A549 (cell line): ENCODE measurements around the gene COL11A2. TPM values are rescaled to one million over a fixed set of nuclear protein-coding genes. Genes with fewer than 3 reads are reported as not detected.

Source experiments
- ATAC-seq, 2 experiments: fragments of 200-7000 bp in 1 of 2; fragments of >200 bp in 1 of 2; cut with Nextera tagmentation in 1 of 2; cut with Tn5 transposase in 1 of 2; 3 replicates each; pipeline versions ENCODE4 v1.8.0 to v1.9.1; 2018 to 2020; ENCODE audit warnings: mild to moderate bottlenecking in 1 of 2, moderate library complexity in 1 of 2
- CTCF ChIA-PET: fragments of 300-600 bp; sonication (Branson Sonifier 250); formaldehyde crosslinking; extraction: SDS; loops from one replicate; lab custom pipeline; 2021; ENCODE audit warnings: antibody characterized with exemption, inconsistent platforms; lab: Yijun Ruan, JAX
- POLR2A ChIA-PET: fragments of 350-600 bp; formaldehyde crosslinking; extraction: SDS; loops from one replicate; lab custom pipeline; 2021; ENCODE audit warnings: antibody characterized with exemption, inconsistent platforms; lab: Yijun Ruan, JAX
- DNase-seq, 2 experiments: peaks; one replicate each; pipeline versions ENCODE4 v3.0.0 to v3.0.0-alpha.2; 2011 to 2016; ENCODE audit warnings: low read depth in 1 of 2, low spot score in 1 of 2
- FAIRE-seq: peaks from 2 replicates; lab custom pipeline; 2011; peaks lifted over from hg19 to GRCh38; lab: Jason Lieb, UNC
- H3K27ac ChIP-seq, 2 experiments: fragments of >200 bp; sonication (Bioruptor Twin); formaldehyde crosslinking; 3 replicates each; pipeline ENCODE4 v1.5.1; 2016 to 2017
- H3K4me1 ChIP-seq: fragments of >200 bp; sonication (Bioruptor Twin); formaldehyde crosslinking; 3 replicates; pipeline ENCODE4 v1.6.1; 2016
- H3K4me2 ChIP-seq: fragments of >200 bp; sonication (Bioruptor Twin); formaldehyde crosslinking; 3 replicates; pipeline ENCODE4 v1.6.1; 2016
- H3K4me3 ChIP-seq: fragments of >200 bp; sonication (Bioruptor Twin); formaldehyde crosslinking; 3 replicates; pipeline ENCODE4 v1.5.1; 2016
- H3K9me3 ChIP-seq: fragments of >200 bp; sonication (Bioruptor Twin); formaldehyde crosslinking; 3 replicates; pipeline ENCODE4 v1.6.1; 2016
- CEBPB ChIP-seq, 2 experiments: fragments of >200 bp in 1 of 2; sonication (Bioruptor Twin) in 1 of 2; formaldehyde crosslinking in 1 of 2; IDR thresholded peaks; 2 replicates each; pipeline ENCODE4 v1.6.1; 2012 to 2016
- CHD2 ChIP-seq: fragments of 150-350 bp; IDR thresholded peaks from 2 replicates; pipeline ENCODE4 v1.6.1; 2014; ENCODE audit warnings: low read length; ENCODE audit not compliant: partially characterized antibody
- EP300 ChIP-seq, 2 experiments: fragments of >200 bp; sonication (Bioruptor Twin); formaldehyde crosslinking; IDR thresholded peaks; 2 replicates in 1 of 2; 3 replicates in 1 of 2; pipeline ENCODE4 v1.6.1; 2016 to 2017
- ESRRA ChIP-seq: fragments of 150-350 bp; IDR thresholded peaks from 2 replicates; pipeline ENCODE4 v1.6.1; 2014; ENCODE audit warnings: mild to moderate bottlenecking, low read length, borderline replicate concordance
- GATA3 ChIP-seq: IDR thresholded peaks from 2 replicates; pipeline ENCODE4 v1.6.1; 2012; ENCODE audit warnings: borderline replicate concordance
- JUNB ChIP-seq: fragments of >200 bp; sonication (Bioruptor Twin); formaldehyde crosslinking; IDR thresholded peaks from 2 replicates; pipeline ENCODE4 v1.6.1; 2016
- KDM5A ChIP-seq: fragments of 200-600 bp; sonication (generic); IDR thresholded peaks from 2 replicates; pipeline ENCODE4 v1.6.1; 2016; ENCODE audit warnings: antibody characterized with exemption, mild to moderate bottlenecking
- MAZ ChIP-seq: fragments of 150-350 bp; IDR thresholded peaks from 2 replicates; pipeline ENCODE4 v1.6.1; 2014; ENCODE audit warnings: antibody characterized with exemption, low read depth, low read length, borderline replicate concordance
- PHF8 ChIP-seq: fragments of 200-600 bp; sonication (generic); IDR thresholded peaks from 2 replicates; pipeline ENCODE4 v1.6.1; 2016; ENCODE audit warnings: low read depth, mild to moderate bottlenecking, antibody characterized with exemption, moderate library complexity, borderline replicate concordance
- POLR2A ChIP-seq: IDR thresholded peaks from 2 replicates; pipeline ENCODE4 v1.6.1; 2012; ENCODE audit warnings: mild to moderate bottlenecking, low read length
- RNF2 ChIP-seq: fragments of 200-600 bp; sonication (generic); IDR thresholded peaks from 2 replicates; pipeline ENCODE4 v1.6.1; 2016; ENCODE audit warnings: low read depth, mild to moderate bottlenecking, antibody characterized with exemption, moderate library complexity, borderline replicate concordance
- SREBF2 ChIP-seq: fragments of 450-650 bp; IDR thresholded peaks from 2 replicates; pipeline ENCODE4 v1.6.1; 2014; ENCODE audit warnings: mild to moderate bottlenecking, moderate library complexity
- TFCP2L1 ChIP-seq: fragments of 250-450 bp; sonication (Bioruptor Pico); IDR thresholded peaks from 2 replicates; pipeline ENCODE4 v1.5.0; 2021; ENCODE audit warnings: mild to moderate bottlenecking
- TP53 ChIP-seq: fragments of 250-450 bp; sonication (Bioruptor Pico); IDR thresholded peaks from 2 replicates; pipeline ENCODE4 v1.5.0; 2021; ENCODE audit warnings: mild to moderate bottlenecking, moderate library complexity
- ZC3H11A ChIP-seq: fragments of 450-650 bp; IDR thresholded peaks from 2 replicates; pipeline ENCODE4 v1.6.1; 2014; ENCODE audit warnings: antibody characterized with exemption, mild to moderate bottlenecking
- ZSCAN20 ChIP-seq: fragments of 250-450 bp; sonication (Bioruptor Pico); IDR thresholded peaks from 2 replicates; pipeline ENCODE4 v1.8.0; 2022; ENCODE audit warnings: mild to moderate bottlenecking, moderate library complexity
- WGBS: methylation state at CpG from one replicate; pipeline ENCODE4 v1.1.6; 2017; ENCODE audit errors: missing lambda C conversion rate; 5-methylcytosine and 5-hydroxymethylcytosine counted together
- polyA plus RNA-seq, 4 experiments: library from polyadenylated mRNA; depleted of rRNA in 3 of 4; stranded (reverse); fragments of >200 nt; fragmentation: RNase III in 1 of 4; extraction: RNeasy Plus Mini Kit Qiagen cat#74134 plus additional on column Dnase treatment in 1 of 4; gene quantifications; 2 replicates in 3 of 4; 3 replicates in 1 of 4; pipeline ENCODE4 v1.2.3, GENCODE V29; 2011 to 2017
- TF ChIP-seq, protein P1 (sequence below): fragments of >200 bp; sonication (Bioruptor Twin); formaldehyde crosslinking; IDR thresholded peaks from 3 replicates; pipeline ENCODE4 v1.6.1; 2016
- TF ChIP-seq, protein P2 (sequence below): fragments of 250-450 bp; sonication (Bioruptor Pico); IDR thresholded peaks from 2 replicates; pipeline ENCODE4 v1.5.0; 2020; ENCODE audit warnings: low read depth, mild to moderate bottlenecking, moderate library complexity
- TF ChIP-seq, protein P3 (sequence below): IDR thresholded peaks from 2 replicates; pipeline ENCODE4 v1.6.1; 2012
- TF ChIP-seq, protein P4 (sequence below): fragments of 250-450 bp; sonication (Bioruptor Pico); IDR thresholded peaks from 2 replicates; pipeline ENCODE4 v1.5.0; 2021; ENCODE audit warnings: mild to moderate bottlenecking, moderate library complexity, borderline replicate concordance
- TF ChIP-seq, protein P5 (sequence below): fragments of >200 bp; sonication (Bioruptor Twin); formaldehyde crosslinking; IDR thresholded peaks from 3 replicates; pipeline ENCODE4 v1.5.1; 2016
- TF ChIP-seq, protein P6 (sequence below): fragments of 450-650 bp; IDR thresholded peaks from 2 replicates; pipeline ENCODE4 v1.6.1; 2014; ENCODE audit warnings: antibody characterized with exemption

COL11A2 gene
- polyA plus RNA-seq, 2 of the 4 experiments (the other 2 are of a cell fraction) = 0.66 to 1.3 TPM

DNA sequence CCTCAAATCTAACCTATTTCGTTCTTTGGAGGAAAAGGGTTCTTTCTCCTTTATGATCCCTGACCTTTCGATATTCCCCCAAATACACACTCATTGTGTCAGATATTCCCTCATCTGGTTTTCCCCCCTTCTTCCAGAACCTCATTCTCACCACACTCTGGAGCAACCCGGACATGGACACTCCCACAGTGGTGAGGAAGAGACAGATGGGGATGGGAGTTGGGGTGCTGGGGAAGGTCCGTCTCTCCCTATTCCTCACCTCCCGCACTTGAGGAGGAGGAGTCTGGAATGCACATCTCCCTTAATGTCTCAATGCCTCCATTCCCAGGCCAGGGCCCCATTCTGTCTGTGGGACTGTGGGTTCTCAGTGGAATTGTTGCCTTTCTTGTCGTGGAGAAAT lies 9.7 kb upstream of the COL11A2 start:
- WGBS = 93% methylated on average over 6 of the region's 6 CpGs
- no peak for DNase-seq
- peak overlapping the region; percentile 98 for H3K4me3 ChIP-seq
- no peaks in the 10 kb centered on the region for H3K9me3 ChIP-seq
- POLR2A ChIA-PET = no interaction called here
- no peak for ATAC-seq
- peak overlapping the region; percentile 97 for H3K4me2 ChIP-seq
- TF ChIP-seq TFCP2L1 (CRISPR knock-in tag) (no peak), JUNB (no peak), RNF2 (no peak), ZSCAN20 (CRISPR knock-in tag) (no peak)
- TF ChIP-seq, protein P1, sequence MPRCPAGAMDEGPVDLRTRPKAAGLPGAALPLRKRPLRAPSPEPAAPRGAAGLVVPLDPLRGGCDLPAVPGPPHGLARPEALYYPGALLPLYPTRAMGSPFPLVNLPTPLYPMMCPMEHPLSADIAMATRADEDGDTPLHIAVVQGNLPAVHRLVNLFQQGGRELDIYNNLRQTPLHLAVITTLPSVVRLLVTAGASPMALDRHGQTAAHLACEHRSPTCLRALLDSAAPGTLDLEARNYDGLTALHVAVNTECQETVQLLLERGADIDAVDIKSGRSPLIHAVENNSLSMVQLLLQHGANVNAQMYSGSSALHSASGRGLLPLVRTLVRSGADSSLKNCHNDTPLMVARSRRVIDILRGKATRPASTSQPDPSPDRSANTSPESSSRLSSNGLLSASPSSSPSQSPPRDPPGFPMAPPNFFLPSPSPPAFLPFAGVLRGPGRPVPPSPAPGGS = no peak
- TF ChIP-seq, all 56 proteins: peak for 0
- Histone ChIP-seq H3K27ac (no peak overlapping the region), H3K4me1 (peaks cover 46% of the 10 kb centered on the region)
- FAIRE-seq = no peak
- CTCF ChIA-PET = interaction anchor here (1.0 kb wide), 1 partner anchor 46 kb away, joined by 3 read pairs; no protein-coding TSS in a partner anchor

DNA sequence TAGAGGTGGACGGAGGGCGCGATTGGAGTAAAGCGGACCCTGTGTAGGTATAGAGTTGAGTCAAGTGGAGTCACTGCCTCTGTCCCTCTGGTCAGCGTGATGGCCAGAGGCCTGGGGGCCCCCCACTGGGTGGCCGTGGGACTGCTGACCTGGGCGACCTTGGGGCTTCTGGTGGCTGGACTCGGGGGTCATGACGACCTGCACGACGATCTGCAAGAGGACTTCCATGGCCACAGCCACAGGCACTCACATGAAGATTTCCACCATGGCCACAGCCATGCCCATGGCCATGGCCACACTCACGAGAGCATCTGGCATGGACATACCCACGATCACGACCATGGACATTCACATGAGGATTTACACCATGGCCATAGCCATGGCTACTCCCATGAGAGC lies 8.9 kb upstream of the COL11A2 start:
- TF ChIP-seq KDM5A = peak; percentile 5; the same call in 1 of the 2 replicates
- TF ChIP-seq GATA3 = no peak
- FAIRE-seq = no peak
- H3K4me3 ChIP-seq = peak overlapping the region; percentile 98
- DNase-seq = no peak
- POLR2A ChIA-PET = no interaction called here
- 3% methylated on average over 11 of the region's 14 CpGs for WGBS
- H3K4me2 ChIP-seq = peak overlapping the region; percentile 97
- H3K4me1 ChIP-seq = peaks cover 38% of the 10 kb centered on the region
- H3K27ac ChIP-seq = peak overlapping the region; percentile 97 to 100
- CTCF ChIA-PET = interaction anchor here (0.6 kb wide), 1 partner anchor 21 kb away, joined by 3 read pairs; no protein-coding TSS in a partner anchor
- H3K9me3 ChIP-seq = no peaks in the 10 kb centered on the region
- no peak for ATAC-seq

DNA sequence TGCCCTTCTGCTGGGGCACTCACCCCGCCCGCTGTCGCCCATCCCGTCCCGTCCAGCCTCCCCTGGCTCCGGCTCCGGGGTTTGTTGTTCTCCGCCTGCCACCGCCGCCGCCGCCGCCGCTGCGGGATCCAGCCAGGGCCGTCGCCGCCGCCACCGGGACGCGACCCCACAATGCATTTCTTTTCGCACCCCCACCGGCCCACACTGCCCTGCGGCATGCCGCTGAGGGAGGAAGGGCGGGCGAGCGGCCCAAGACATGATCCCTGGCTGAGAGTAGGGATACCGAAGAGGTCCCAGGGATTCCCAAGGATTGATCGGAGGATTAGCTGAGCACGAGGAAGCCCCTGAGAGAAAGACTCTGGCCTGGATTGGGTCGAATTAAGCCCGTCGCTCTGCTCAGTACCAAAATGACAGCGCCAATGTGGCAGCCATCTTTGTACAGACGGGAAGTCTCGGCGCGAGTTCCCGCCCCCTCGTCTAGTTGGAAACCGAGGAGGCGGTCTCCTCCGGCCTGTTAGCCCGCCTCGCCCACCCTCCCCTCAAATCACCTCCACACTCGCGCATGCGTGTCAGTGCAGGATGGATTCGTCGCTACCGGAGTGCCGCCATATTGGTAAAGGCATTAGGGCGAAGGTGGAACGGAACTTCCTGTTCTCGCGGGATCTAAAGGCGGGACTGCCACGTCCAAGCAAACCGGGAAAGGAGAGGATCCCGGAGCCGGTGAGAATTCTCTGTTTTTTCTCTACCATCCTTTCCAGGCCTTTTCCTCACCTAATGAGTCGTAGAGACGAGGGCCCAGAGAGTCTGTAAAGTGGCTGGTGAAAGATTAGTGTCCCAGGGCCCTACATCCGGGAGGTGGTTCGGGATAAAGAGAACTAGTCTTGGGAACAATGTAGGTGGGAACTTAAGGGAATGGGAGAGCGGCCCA lies 8.2 kb upstream of the COL11A2 start, which contains the start of the genes RXRB and SLC39A7:
Gene RXRB, minus strand, starts transcription at position 447 of the 928 bp plus-strand sequence. Its CDS starts 189 bp downstream, at position 258.
Gene SLC39A7, plus strand, starts transcription at position 649 of the 928 bp plus-strand sequence. CDS start 379 bp downstream, outside the sequence.
- no peak for FAIRE-seq
- peak within 1 kb of the TSS; percentile 99 for H3K4me2 ChIP-seq
- peak; percentile 60 to 76 for ATAC-seq
- DNase-seq = peak; percentile 89 to 98
- ChIA-PET POLR2A (interaction anchor here (1.5 kb wide), 1 partner anchor 229 kb away, joined by 4 read pairs; no protein-coding TSS in a partner anchor), CTCF (no interaction called here)
- WGBS = 2% methylated on average over 18 of the region's 68 CpGs
- peak within 1 kb of the TSS; percentile 97 to 100 for H3K27ac ChIP-seq
- H3K4me1 ChIP-seq = peaks cover 32% of the 10 kb centered on the region
- H3K9me3 ChIP-seq = no peaks in the 10 kb centered on the region
- peak within 1 kb of the TSS; percentile 98 for H3K4me3 ChIP-seq
- 0 out of 2 replicates have a peak, but pooled peaks have one; percentile 25 for TF ChIP-seq PHF8
- no peak for TF ChIP-seq SREBF2
- no peak; the same call in 1 of the 2 replicates for TF ChIP-seq GATA3
- TF ChIP-seq CHD2 = peak; percentile 95
- no peak for TF ChIP-seq EP300 (IDR thresholded peaks at IDR 0.05)
- no peak for TF ChIP-seq CEBPB (IDR thresholded peaks at IDR 0.05)
- TF ChIP-seq, protein P2, sequence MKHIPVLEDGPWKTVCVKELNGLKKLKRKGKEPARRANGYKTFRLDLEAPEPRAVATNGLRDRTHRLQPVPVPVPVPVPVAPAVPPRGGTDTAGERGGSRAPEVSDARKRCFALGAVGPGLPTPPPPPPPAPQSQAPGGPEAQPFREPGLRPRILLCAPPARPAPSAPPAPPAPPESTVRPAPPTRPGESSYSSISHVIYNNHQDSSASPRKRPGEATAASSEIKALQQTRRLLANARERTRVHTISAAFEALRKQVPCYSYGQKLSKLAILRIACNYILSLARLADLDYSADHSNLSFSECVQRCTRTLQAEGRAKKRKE (CRISPR knock-in tag) = no peak
- no peak for TF ChIP-seq ZC3H11A
- TF ChIP-seq MAZ = no peak
- TF ChIP-seq ESRRA = no peak
- TF ChIP-seq, protein P3, sequence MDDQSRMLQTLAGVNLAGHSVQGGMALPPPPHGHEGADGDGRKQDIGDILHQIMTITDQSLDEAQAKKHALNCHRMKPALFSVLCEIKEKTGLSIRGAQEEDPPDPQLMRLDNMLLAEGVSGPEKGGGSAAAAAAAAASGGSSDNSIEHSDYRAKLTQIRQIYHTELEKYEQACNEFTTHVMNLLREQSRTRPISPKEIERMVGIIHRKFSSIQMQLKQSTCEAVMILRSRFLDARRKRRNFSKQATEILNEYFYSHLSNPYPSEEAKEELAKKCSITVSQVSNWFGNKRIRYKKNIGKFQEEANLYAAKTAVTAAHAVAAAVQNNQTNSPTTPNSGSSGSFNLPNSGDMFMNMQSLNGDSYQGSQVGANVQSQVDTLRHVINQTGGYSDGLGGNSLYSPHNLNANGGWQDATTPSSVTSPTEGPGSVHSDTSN = no peak
- no peak for TF ChIP-seq RNF2
- TF ChIP-seq, protein P4, sequence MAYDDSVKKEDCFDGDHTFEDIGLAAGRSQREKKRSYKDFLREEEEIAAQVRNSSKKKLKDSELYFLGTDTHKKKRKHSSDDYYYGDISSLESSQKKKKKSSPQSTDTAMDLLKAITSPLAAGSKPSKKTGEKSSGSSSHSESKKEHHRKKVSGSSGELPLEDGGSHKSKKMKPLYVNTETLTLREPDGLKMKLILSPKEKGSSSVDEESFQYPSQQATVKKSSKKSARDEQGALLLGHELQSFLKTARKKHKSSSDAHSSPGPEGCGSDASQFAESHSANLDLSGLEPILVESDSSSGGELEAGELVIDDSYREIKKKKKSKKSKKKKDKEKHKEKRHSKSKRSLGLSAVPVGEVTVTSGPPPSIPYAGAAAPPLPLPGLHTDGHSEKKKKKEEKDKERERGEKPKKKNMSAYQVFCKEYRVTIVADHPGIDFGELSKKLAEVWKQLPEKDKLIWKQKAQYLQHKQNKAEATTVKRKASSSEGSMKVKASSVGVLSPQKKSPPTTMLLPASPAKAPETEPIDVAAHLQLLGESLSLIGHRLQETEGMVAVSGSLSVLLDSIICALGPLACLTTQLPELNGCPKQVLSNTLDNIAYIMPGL (CRISPR knock-in tag) = 0 out of 2 replicates have a peak, but pooled peaks have one; percentile 14
- peak; percentile 14; the same call in 1 of the 2 replicates for TF ChIP-seq POLR2A
- TF ChIP-seq, protein P5, sequence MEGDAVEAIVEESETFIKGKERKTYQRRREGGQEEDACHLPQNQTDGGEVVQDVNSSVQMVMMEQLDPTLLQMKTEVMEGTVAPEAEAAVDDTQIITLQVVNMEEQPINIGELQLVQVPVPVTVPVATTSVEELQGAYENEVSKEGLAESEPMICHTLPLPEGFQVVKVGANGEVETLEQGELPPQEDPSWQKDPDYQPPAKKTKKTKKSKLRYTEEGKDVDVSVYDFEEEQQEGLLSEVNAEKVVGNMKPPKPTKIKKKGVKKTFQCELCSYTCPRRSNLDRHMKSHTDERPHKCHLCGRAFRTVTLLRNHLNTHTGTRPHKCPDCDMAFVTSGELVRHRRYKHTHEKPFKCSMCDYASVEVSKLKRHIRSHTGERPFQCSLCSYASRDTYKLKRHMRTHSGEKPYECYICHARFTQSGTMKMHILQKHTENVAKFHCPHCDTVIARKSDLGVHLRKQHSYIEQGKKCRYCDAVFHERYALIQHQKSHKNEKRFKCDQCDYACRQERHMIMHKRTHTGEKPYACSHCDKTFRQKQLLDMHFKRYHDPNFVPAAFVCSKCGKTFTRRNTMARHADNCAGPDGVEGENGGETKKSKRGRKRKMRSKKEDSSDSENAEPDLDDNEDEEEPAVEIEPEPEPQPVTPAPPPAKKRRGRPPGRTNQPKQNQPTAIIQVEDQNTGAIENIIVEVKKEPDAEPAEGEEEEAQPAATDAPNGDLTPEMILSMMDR = no peak
- TF ChIP-seq, protein P6, sequence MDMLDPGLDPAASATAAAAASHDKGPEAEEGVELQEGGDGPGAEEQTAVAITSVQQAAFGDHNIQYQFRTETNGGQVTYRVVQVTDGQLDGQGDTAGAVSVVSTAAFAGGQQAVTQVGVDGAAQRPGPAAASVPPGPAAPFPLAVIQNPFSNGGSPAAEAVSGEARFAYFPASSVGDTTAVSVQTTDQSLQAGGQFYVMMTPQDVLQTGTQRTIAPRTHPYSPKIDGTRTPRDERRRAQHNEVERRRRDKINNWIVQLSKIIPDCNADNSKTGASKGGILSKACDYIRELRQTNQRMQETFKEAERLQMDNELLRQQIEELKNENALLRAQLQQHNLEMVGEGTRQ = no peak
- TF ChIP-seq TP53 (CRISPR knock-in tag) = no peak
